HG02759 (cell line): ENCODE results near the gene ZNF160.
"Not testable (repeated sequence)": the region's sequence is repeated elsewhere in the genome, so short reads cannot be mapped to it uniquely, and the experiment has no call there.

Experiments
- ATAC-seq: cut with Tn5 transposase; IDR thresholded peaks from one replicate; pipeline ENCODE4 v1.9.1; 2021; ENCODE audit warnings: mild to moderate bottlenecking, moderate library complexity; ENCODE audit not compliant: unreplicated experiment

Gene ZNF160

GRCh38 chr19:53034054-53034453 lies 69.2 kb downstream of the ZNF160 start:
- no peak for ATAC-seq

DNA sequence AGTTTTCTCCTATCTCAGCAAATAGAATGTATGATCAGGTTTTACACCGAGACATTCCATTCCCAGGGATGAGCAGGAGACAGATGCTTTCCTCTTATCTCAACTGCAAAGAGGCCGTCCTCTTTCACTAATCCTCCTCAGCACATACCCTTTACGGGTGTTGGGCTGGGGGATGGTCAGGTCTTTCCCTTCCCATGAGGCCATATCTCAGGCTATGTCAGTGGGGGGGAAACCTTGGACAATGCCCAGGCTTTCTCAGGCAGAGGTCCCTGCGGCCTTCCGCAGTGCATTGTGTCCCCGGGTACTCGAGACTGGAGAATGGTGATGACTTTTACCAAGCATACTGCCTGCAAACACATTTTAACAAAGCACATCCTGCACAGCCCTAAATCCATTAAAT lies 74.9 kb downstream of the ZNF160 start:
- ATAC-seq = not testable (repeated sequence)

DNA sequence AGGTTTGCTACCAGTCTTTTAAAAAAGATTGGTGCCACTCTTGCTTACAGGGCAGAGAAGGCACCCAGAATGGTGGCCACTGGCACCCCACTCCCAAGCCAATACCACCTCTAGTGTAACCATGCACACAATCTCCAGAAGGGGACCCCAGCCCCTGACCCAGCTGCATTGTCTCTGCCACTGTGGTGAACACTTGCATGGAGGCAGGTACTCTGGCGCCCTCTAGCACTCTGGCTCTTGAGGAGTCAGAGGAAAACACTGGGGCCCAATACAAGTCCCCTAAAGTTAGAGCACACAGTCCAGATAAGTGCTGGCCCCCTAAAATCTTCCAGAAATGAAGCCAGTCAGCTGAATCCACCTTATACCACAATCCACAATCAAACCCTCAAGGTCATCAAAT lies 83.5 kb downstream of the ZNF160 start:
- ATAC-seq = no peak
